HG02623 (cell line): ENCODE measurements around the gene BCKDK.
A peak's percentile ranks its signal among the peaks of the same experiment; 100 is the strongest.
"Not testable (repeated sequence)": the region's sequence is repeated elsewhere in the genome, so short reads cannot be mapped to it uniquely, and the experiment has no call there.

Experiments
- ATAC-seq: cut with Tn5 transposase; IDR thresholded peaks from one replicate; pipeline ENCODE4 v1.9.1; 2021; ENCODE audit warnings: moderate library complexity; ENCODE audit not compliant: unreplicated experiment

BCKDK gene

DNA sequence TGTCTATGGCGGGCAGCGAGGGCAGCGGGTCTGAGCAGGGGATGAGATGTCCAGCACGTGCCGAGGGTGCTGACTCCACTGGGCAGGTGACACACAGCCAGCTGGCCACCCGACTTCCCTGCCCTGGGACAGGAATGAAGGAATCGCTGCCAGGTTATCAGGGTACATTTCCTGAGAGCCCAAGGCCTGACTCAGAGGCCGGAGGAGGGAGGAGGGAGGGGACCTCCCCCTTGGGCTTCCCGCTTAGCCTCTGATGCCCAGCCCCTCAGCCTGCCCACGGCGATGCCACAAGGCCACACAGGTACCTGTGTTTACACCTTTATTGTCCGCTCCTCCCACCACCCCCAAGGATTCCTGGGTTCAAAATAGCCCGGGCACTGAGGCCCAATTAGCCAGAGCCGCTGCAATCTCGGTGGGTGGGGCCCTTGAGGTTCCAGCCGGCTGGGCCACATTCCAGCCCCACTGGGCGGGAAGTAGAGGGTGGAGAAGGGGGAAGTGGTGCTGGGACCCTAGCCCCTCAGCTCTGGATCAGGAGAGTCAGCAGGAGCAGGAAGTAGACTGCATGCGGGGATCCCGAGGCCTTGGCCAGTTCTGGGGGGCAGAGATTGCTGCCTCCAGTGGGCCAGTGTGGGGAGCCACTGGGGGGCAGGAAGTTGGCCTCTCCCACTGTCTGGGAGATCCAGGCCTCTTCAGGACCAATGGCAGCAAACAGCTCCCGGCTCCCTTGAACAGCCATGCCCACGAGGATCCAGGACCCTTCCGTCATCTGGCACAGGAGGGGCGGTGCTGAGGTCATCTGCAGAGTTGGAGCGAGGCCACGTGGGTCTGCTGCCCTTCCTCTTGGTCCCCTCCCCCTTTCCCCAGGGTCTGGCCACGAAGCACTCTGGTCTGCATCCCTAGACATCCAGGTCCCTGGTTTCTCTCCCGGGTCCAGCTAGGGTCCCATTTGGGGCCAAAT lies 30.7 kb downstream of the BCKDK start:
- ATAC-seq, result no peak

DNA sequence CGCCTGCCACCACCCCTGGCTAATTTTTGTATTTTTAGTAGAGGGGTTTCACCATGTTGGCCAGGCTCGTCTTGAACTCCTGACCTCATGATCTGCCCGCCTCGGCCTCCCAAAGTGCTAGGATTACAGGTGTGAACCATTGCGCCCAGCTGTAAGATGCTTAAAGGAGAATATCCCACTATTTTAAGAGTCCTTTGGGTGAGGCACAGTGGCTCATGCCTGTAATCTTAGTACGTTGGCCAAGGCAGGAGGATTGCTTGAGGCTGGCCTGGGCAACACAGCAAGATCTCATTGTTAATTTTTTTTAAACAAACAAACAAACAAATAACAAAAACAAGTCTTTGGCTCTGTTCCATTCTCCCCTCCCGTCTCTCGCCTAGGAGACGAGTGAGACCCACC lies 32.9 kb downstream of the BCKDK start:
- ATAC-seq, result not testable (repeated sequence)

DNA sequence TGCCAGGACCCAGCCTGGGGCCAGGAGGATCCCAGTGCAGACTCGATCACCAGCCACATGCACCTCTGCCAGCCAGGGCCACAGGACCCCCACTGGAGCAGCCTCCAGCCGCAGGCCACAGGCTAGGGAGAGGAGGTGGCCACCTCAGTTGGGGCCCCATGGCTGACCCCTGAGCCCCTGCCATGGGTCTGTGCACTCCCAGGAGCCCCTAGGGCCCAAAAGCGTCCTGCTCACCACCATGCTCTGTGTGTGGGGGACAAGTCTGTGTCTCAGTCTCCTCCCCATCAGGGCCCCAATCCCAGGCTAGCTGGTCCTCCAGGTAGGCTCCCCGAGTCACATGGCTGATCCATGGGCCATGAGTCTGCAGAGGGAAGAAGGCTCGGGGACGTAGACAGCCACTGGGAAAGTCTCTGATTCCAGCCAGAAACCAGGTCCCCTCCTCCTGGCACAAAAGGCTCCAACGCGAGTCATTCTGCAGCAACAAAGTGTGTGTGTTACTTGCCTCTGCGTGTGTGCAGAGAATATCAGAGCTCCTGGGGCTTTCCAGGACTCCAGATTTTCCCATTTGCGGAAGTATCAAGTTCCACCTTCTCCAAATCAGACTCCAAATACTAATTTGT lies 33.4 kb downstream of the BCKDK start:
- ATAC-seq, result no peak

DNA sequence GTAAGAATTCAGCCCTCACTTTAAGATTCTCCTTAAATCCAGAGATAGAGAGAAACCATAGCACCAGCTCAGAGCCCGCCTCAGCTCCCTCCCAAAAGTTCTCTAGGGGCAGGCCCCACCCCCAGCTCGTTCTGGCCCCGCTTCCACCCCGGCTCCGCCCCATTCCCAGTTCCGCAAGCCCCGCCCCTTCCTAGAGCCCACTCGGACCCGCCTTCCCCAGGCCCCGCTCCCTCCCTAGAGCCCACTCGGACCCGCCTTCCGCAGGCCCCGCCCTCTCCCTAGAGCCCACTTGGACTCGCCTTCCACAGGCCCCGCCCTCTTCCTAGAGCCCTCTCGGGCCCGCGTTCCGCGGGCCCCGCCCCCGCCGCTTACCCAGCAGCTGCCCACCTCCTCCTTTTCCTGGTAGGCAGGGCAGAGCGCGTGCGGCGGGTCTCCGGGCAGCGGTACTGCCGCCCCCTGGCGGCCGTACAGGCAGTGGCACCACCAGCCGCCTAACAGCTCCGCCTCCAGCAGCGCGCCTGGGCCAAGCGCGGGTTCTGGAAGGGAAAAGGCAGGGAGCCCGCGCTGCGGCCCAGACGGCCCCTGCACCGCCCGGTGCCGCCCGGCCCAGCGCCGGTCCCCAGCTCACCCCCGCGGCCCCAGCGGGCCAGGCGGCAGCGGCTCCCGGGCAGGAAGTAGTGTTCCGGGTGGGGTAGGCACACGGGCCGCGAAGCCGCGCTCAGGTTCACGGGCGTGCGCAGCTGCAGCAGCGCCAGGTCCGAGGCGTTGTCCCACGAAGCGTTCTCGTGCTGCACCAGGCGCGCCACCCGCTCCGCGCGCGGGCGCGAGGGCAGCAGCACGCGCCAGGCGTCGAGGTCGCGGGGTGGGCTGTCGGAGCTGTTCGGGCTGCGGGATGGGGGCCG lies 34.2 kb downstream of the BCKDK start:
- ATAC-seq, result peak; percentile 81

DNA sequence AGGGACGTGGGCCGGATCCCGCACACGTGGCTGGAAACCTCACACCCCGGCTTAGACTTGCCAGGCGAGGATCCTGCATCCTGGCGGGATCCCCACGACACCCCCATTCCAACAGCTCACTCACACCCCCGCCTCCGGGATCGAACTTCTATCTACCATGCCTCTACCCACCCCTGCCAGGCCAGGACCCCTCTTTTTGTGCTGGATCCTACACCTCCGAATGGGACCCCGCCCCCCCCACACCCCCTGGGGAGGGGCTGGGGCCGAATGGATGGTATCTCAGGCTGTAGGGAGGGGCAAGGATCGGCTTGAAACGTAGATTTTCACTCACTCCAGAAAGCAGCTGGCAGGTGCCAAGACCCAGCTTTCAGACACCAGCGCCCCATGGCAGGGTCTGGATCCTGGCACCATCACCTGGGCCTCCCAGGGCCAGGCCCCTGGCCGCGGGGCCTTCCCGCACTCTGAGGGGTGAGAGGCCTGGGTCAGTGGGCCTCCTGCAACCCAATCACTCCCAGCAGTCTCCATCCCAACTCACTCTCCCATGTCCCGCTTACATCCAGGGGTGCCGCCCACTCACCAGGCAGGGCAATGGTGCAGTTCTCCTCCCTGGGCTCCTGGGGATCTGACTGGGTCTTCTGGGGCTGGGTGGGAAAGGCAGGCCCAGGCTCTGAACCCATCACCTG lies 35.0 kb downstream of the BCKDK start:
- ATAC-seq, result no peak

DNA sequence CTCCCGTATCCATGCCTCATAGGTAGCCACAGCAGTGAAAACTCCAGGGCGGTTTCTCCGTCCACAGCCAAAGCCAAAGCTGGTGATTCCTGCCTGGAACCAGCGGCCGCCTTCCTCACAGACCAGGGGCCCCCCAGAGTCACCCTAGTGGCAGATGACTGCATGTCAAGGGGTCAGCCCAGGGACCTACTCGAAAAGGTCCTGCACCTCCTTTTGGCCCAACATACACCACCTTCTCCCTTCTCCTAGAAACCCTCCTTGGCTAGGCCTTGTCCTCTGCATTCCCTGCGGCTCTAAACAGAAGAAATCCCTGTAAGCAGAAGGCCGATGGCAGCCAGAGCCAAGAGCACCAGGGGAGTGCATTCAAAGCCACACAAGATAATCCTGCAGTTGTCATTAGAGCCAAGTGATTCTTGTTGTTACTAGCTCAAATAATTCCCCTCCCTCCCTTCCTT lies 35.5 kb downstream of the BCKDK start:
- ATAC-seq, result no peak

DNA sequence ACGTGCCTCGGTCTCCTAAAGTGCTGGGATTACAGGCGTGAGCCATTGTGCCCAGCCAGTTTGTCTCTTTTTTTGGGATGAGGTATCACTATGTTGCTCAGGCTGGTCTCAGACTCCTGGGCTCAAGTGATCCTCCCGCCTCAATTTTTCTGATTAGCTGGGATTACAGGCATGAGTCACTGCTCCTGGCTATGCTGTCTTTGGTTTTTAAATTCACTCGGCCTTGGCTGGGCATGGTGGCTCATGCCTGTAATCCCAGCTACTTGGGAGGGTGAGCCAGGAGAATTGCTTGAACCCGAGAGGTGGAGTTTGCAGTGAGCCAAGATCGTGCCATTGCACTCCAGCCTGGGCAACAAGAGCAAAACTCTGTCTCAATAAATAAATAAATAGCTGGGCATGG lies 36.2 kb downstream of the BCKDK start:
- ATAC-seq, result not testable (repeated sequence)

DNA sequence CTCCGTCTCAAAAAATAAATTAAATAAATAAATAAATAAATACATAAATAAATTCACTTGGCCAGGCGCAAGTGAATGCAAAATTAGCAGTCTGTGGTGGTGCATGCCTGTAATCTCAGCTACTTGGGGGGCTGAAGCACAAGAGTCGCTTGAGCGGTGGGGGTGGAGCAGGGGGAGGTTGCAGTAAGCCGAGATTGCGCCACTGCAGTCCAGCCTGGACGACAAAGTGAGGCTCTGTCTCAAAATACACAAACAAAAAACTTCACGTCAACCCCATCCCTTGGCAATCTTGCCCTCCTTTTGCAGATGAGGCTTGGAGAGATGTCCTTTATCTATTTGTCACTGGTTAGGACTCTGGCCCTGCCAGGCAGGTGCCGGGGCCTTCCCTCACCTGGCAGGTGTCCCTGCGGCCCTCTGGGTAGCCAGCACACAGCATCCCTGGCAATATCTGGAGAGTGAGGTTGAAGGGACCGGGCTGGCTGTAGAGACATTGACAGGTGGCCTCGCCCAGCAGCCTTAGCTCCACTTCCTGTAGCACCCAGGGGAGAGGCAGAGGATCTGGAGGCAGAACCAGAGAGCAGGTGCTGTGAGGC lies 37.3 kb downstream of the BCKDK start:
- no peak for ATAC-seq

DNA sequence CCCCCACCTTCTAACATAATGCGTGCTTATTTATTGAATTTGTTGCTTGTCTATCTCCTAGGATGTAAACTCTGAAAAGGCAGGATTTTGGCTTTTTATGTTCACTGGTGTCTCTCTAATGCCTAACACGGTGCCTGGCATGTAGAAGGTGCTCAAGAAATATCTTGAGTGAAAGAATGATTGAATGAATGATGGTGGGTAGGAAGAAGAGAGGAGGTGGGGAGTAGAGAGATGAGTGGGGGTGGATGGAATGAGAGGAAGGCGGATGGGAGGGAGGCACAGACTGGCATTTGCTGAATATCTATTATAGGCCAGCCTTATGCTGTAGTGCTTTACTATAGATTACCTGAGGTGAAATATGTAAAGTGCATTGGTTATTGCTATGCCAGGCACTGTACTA lies 39.4 kb downstream of the BCKDK start:
- no peak for ATAC-seq

DNA sequence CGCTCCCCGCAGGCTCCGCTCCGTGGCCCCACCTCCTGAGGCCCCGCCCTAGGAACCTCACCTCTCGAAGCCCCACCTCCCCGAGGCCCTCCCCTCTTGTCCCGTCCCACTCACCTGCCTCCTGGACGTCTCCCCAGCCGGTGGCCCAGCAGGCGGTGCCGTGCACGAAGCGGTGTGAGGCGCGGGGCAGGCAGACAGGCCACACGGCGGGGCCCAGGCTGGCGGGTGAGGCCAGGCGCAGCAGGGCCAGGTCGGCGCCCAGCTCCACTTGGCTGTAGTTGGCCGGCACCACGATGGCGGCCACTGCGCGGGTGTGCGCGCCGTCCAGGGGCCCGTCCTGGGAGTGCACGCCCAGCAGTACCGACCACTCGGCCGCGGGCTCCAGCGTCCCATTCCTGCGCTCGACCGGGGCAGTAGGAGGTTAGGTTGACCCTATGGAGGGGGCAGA lies 40.1 kb downstream of the BCKDK start:
- ATAC-seq, result no peak

DNA sequence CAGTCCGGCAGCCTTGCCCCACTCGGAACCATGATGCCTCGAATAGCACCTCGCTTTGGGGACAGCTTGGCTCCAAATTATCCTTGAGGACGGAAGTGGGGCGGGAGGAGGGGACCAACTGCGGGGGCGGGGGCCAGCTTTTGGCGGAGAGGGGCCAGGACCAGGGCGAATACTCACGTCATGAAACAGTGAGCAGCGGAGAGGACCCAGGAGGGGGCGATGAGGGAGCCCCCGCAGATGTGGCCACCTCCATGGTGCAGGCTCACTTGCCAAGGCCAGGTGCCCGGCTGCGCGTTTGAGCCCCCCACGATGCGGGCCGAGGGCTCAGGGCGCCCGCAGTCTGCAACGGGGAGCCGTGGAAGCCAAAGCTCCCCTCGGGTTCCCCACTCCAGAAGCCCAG lies 40.7 kb downstream of the BCKDK start:
- no peak for ATAC-seq

DNA sequence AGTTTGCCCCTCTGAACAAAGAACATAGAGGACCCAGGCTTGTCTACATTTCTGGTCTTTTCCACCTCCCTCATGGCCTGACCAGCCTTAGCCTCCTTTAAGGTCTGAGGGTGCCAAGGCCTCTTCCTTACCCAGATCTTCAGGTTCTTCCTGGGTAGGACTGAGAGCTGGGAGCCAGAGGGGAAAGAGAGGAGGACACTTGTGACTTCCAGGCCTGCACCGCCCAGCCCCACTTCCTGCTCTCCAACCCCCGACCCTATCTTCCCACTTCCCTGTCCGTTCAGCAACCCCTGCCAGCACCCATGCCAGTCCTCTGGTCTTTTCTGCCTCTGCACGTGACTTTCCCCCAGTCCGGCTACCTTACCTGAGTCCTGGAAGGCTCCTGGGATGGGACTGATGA lies 41.1 kb downstream of the BCKDK start:
- ATAC-seq, result no peak

DNA sequence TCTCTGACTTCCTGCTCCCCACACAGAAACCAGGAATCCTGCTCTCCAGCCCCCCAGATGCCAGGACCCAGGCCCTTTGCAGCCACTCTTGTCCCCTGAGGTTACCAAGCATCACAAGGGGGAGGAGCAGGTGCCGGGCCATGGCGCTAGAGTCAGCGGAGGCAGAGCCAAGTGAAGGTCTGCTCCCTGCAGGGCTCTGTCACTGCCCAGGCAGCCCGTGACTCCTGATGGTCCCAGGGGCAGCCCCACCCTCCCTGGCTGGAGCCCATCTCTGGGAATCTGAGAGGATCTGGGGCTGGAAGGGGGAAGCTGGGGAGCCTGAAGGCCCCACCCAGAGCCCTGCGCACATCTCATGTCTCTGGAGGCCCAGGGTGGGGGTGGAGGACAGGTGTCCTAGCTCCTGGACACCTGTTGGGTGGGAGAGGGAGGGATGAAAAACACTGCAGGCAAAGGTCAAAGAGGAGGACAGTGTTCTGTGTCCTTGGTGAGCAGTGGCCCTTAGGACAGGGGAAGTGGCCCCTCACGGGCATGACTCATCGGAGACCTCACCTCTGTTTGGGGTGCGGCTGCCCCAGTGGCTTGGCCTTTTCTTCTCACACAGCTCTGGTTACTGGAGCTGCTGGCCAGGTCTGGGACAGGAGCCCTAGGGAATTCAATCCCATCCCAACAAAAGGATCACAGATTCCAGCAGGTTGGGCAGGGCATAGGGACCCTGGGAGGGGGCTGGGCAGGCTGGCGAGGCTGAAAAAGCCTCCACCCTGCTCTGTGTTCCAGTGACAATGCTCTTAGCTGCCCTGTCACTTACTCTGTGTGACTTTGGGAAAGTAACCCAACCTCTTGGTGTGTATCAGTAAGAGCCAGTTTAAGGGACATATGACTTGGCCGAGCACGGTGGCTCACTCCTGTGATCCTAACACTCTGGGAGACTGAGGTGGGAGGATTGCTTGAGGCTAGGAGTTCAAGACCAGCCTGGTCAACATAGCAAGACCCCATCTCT lies 42.0 kb downstream of the BCKDK start, which contains the start of gene PRSS36:
PRSS36 (minus strand) TSS at position 173 of the 997 bp plus-strand sequence; CDS start at position 142, 31 bp downstream.
- no peak for ATAC-seq

DNA sequence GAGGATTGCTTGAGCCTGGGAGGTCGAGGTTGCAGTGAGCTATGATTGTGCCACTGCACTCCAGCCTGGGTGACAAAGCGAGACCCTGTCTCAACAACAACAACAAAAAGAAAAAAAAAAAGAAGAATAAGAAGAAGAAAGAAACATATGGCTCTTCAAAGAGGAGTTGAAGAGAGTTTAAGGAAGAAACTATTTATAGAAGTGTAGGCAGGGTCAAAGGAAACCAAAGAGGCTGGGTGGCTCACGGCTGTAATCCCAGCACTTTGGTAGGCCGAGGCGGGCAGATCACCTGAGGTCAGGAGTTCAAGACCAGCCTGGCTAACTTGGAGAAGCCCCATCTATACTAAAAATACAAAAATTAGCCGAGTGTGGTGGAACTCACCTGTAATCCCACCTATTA lies 42.8 kb downstream of the BCKDK start:
- not testable (repeated sequence) for ATAC-seq

DNA sequence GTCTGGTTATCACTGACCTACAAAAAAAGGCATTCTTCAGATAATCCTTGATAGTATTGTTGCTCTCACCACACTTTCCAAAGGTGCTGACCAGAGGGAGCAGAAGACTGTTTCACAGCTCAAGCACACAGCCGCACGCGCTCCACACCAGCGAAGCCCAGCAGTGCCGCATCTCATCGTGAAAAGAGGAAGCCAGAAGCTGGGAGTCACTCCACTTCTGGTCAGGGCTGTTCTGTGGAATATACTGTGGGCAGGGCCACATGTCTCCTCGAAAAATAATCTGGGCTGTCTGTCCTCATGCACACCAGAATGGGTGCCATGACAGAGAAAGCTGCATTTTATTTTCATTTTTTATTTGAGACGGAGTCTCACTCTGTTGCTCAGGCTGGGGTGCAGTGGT lies 49.0 kb downstream of the BCKDK start:
- ATAC-seq, result no peak
